HepG2 (cell line): ENCODE results near the gene CAPS. TPM values are rescaled to one million over a fixed set of nuclear protein-coding genes. Genes with fewer than 3 reads are reported as not detected.

ENCODE experiments used
- ASH2L ChIP-seq: fragments of 300-600, 200-600 bp; sonication (generic); IDR thresholded peaks from 2 replicates; pipeline ENCODE4 v1.7.0; 2017; ENCODE audit warnings: low read depth, mild to moderate bottlenecking, moderate library complexity, mixed read lengths, low read length; ENCODE audit not compliant: insufficient read length
- ATF7-NPFF ChIP-seq: sonication (generic); formaldehyde crosslinking; IDR thresholded peaks from 2 replicates; pipeline ENCODE4 v1.8.1; 2023; ENCODE audit warnings: mild to moderate bottlenecking, low read depth, missing genetic modification reagents, moderate library complexity
- EEA1 ChIP-seq: sonication (generic); formaldehyde crosslinking; IDR thresholded peaks from 2 replicates; pipeline ENCODE4 v1.5.1; 2020; ENCODE audit warnings: mild to moderate bottlenecking, missing genetic modification reagents, borderline replicate concordance
- FOXA1 ChIP-seq, 2 experiments: fragments of 450-650 bp in 1 of 2; sonication (generic) in 1 of 2; formaldehyde crosslinking in 1 of 2; IDR thresholded peaks; 2 replicates each; pipeline versions ENCODE4 v1.4.0 to v1.6.1; 2016 to 2020; ENCODE audit warnings: missing genetic modification reagents in 1 of 2
- FOXK2 ChIP-seq: fragments of 450-650 bp; IDR thresholded peaks from 2 replicates; pipeline ENCODE4 v1.6.1; 2016
- GZF1 ChIP-seq: sonication (generic); formaldehyde crosslinking; IDR thresholded peaks from 2 replicates; pipeline ENCODE4 v1.5.1; 2020; ENCODE audit warnings: mild to moderate bottlenecking, missing genetic modification reagents
- IKZF4 ChIP-seq: sonication (generic); formaldehyde crosslinking; IDR thresholded peaks from 2 replicates; pipeline ENCODE4 v1.5.1; 2020; ENCODE audit warnings: borderline replicate concordance, mild to moderate bottlenecking, low read depth, missing genetic modification reagents; ENCODE audit errors: not compliant biosample characterization
- KLF6 ChIP-seq: IDR thresholded peaks from 2 replicates; pipeline ENCODE4 v1.8.0; 2016; ENCODE audit warnings: missing biosample characterization, missing genetic modification reagents
- MEIS1 ChIP-seq: sonication (generic); formaldehyde crosslinking; IDR thresholded peaks from 2 replicates; pipeline ENCODE4 v1.9.0; 2021; ENCODE audit warnings: mild to moderate bottlenecking, missing genetic modification reagents, moderate library complexity, borderline replicate concordance
- NFIC ChIP-seq: IDR thresholded peaks from 2 replicates; pipeline ENCODE4 v1.6.1; 2012; ENCODE audit warnings: mild to moderate bottlenecking, low read length, inconsistent platforms
- NFYC ChIP-seq: IDR thresholded peaks from 2 replicates; pipeline ENCODE4 v1.6.1; 2016; ENCODE audit warnings: missing genetic modification reagents, missing compliant biosample characterization
- NR3C1 ChIP-seq: sonication (generic); formaldehyde crosslinking; IDR thresholded peaks from 2 replicates; pipeline ENCODE4 v1.4.0; 2020; ENCODE audit warnings: missing genetic modification reagents
- PHF21A ChIP-seq: sonication (generic); formaldehyde crosslinking; IDR thresholded peaks from 2 replicates; pipeline ENCODE4 v1.5.0; 2020; ENCODE audit warnings: mild to moderate bottlenecking, missing genetic modification reagents
- RBFOX2 ChIP-seq: fragments of 200-400 bp; formaldehyde crosslinking; IDR thresholded peaks from 2 replicates; pipeline ENCODE4 v1.6.1; 2017; ENCODE audit warnings: low read depth, mild to moderate bottlenecking, low read length
- SAP130 ChIP-seq: IDR thresholded peaks from 2 replicates; pipeline ENCODE4 v1.6.1; 2016; ENCODE audit warnings: low read depth
- SNRNP70 ChIP-seq: fragments of 200-400 bp; formaldehyde crosslinking; IDR thresholded peaks from 2 replicates; pipeline ENCODE4 v1.6.1; 2017; ENCODE audit warnings: mild to moderate bottlenecking, low read depth, low read length, moderate library complexity
- SPEN ChIP-seq: sonication (generic); formaldehyde crosslinking; IDR thresholded peaks from 2 replicates; pipeline ENCODE4 v1.5.1; 2020; ENCODE audit warnings: low read depth, mild to moderate bottlenecking, missing genetic modification reagents
- TP53 ChIP-seq: sonication (generic); formaldehyde crosslinking; conservative IDR thresholded peaks from 2 replicates; pipeline ENCODE4 v1.4.0; 2020; ENCODE audit warnings: missing genetic modification reagents
- ZBTB38 ChIP-seq: sonication (generic); formaldehyde crosslinking; IDR thresholded peaks from 2 replicates; pipeline ENCODE4 v1.5.1; 2020; ENCODE audit warnings: mild to moderate bottlenecking, missing genetic modification reagents
- ZIK1 ChIP-seq: sonication (generic); formaldehyde crosslinking; IDR thresholded peaks from 2 replicates; pipeline ENCODE4 v1.5.0; 2020; ENCODE audit warnings: mild to moderate bottlenecking, low read depth, missing genetic modification reagents, borderline replicate concordance
- ZNF446 ChIP-seq: sonication (generic); formaldehyde crosslinking; IDR thresholded peaks from 2 replicates; pipeline ENCODE4 v1.5.0; 2020; ENCODE audit warnings: mild to moderate bottlenecking, missing genetic modification reagents
- ZNF501 ChIP-seq: sonication (generic); formaldehyde crosslinking; IDR thresholded peaks from 2 replicates; pipeline ENCODE4 v1.5.1; 2020; ENCODE audit warnings: mild to moderate bottlenecking, moderate library complexity, missing genetic modification reagents
- ZNF674 ChIP-seq: sonication (generic); formaldehyde crosslinking; IDR thresholded peaks from 2 replicates; pipeline ENCODE4 v1.5.0; 2020; ENCODE audit warnings: low read depth, mild to moderate bottlenecking, missing genetic modification reagents
- ZNF724P ChIP-seq: sonication (generic); formaldehyde crosslinking; IDR thresholded peaks from 2 replicates; pipeline ENCODE4 v1.8.0; 2022; ENCODE audit warnings: missing genetic modification reagents, borderline replicate concordance
- ZSCAN30 ChIP-seq: sonication (generic); formaldehyde crosslinking; IDR thresholded peaks from 2 replicates; pipeline ENCODE4 v1.5.0; 2020; ENCODE audit warnings: mild to moderate bottlenecking, missing genetic modification reagents
- polyA plus RNA-seq, 8 experiments: library from polyadenylated mRNA; depleted of rRNA in 3 of 8; stranded (reverse) in 7 of 8; unstranded in 1 of 8; fragments of >200 nt; fragmentation: Illumina TruSeq in 4 of 8; extraction: Trizol in 4 of 8; gene quantifications; 2 replicates each; pipeline versions ENCODE4 v1.2.1 to v1.2.3, GENCODE V29; 2011 to 2016; ENCODE audit warnings: low read depth in 4 of 8, missing spikeins in 1 of 8, mixed read lengths in 1 of 8; ENCODE audit not compliant: insufficient read depth in 1 of 8
- total RNA-seq, 5 experiments: library from RNA; depleted of rRNA; stranded (reverse); fragments of >200 nt; fragmentation: Illumina TruSeq; extraction: Trizol; gene quantifications; 2 replicates each; pipeline ENCODE4 v1.2.3, GENCODE V29; 2016; ENCODE audit warnings: low read depth in 1 of 5
- TF ChIP-seq, protein P1 (sequence below): sonication (generic); formaldehyde crosslinking; IDR thresholded peaks from 2 replicates; pipeline ENCODE4; 2020; ENCODE audit warnings: missing genetic modification reagents, mild to moderate bottlenecking, borderline replicate concordance
- TF ChIP-seq, protein P2 (sequence below): sonication (generic); formaldehyde crosslinking; IDR thresholded peaks from 2 replicates; pipeline ENCODE4 v1.9.0; 2021; ENCODE audit warnings: missing genetic modification reagents, mild to moderate bottlenecking, borderline replicate concordance

Gene CAPS
- total and polyA plus RNA-seq, 2 of the 13 experiments (the other 11 are each of a cell fraction or from before 2014, with no cell fraction given): 3.1 TPM

DNA sequence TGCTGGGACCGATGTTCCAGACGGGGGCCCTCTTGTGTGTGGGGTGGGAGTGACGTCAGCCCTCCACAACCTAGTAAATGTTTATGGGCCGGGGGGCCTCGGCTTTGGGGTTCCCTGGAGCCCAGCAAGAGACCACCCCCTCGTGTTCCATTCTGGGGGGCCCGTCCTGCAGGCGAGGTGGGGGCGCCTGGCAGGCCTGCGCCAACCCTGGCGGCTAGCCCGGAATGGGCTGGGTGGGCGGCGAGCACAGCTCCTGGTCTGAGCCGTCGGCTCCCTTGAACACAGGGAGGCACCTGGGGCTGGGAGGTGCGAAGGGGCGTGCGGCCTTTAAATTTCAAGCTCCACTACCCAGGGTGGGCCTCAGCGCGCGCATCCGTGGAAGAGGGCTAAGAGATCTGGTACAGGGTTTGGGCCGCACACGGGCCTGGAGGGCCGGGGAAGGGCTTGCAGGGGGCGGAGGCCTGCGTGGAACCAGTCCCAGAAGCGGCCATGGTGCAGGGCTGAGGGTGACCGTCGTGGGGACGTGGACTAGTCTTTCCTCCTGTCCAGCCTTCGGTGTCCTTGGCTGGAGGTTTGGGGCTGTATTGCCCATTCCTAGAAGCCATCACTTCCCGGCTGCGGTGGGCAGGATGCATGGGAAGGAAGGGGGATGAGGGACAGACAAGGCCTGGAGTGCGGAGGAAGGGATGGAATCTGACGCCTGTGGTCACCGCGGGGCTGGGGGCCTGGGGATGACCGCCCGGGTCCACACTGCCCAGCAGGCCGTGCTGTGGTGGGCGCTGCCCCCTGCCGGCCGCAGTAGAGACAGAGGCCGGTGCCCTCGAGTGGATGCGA lies 21.9 kb upstream of the CAPS start (continued):
- TF ChIP-seq IKZF4 (no peak), TP53 (CRISPR knock-in tag) (no peak), ZNF501 (CRISPR knock-in tag) (peak; percentile 50; the same call in 1 of the 2 replicates), PHF21A (no peak), ZNF674 (CRISPR knock-in tag) (no peak), ZNF446 (CRISPR knock-in tag) (no peak), MEIS1 (CRISPR knock-in tag) (0 out of 2 replicates have a peak, but pooled peaks have one; percentile 70), ZIK1 (CRISPR knock-in tag) (peak; percentile 32; the same call in 1 of the 2 replicates), SNRNP70 (no peak), NR3C1 (CRISPR knock-in tag) (no peak), ATF7-NPFF (CRISPR knock-in tag) (peak; percentile 55; the same call in 1 of the 2 replicates), GZF1 (CRISPR knock-in tag) (no peak), NFIC (no peak), RBFOX2 (0 out of 2 replicates have a peak, but pooled peaks have one; percentile 16), ZSCAN30 (CRISPR knock-in tag) (no peak), KLF6 (no peak), SAP130 (CRISPR knock-in tag) (peak; percentile 25; the same call in 1 of the 2 replicates), ZNF724P (CRISPR knock-in tag) (peak; percentile 75; the same call in 1 of the 2 replicates), NFYC (CRISPR knock-in tag) (no peak), EEA1 (CRISPR knock-in tag) (no peak; the same call in 1 of the 2 replicates), FOXK2 (no peak), ZBTB38 (CRISPR knock-in tag) (peak; percentile 80; the same call in 1 of the 2 replicates), ASH2L (no peak), FOXA1 (IDR thresholded peaks at IDR 0.05) (no peak), FOXA1 (CRISPR knock-in tag; IDR thresholded peaks at IDR 0.05) (no peak), SPEN (peak; percentile 42; the same call in 1 of the 2 replicates)
- TF ChIP-seq, protein P1, sequence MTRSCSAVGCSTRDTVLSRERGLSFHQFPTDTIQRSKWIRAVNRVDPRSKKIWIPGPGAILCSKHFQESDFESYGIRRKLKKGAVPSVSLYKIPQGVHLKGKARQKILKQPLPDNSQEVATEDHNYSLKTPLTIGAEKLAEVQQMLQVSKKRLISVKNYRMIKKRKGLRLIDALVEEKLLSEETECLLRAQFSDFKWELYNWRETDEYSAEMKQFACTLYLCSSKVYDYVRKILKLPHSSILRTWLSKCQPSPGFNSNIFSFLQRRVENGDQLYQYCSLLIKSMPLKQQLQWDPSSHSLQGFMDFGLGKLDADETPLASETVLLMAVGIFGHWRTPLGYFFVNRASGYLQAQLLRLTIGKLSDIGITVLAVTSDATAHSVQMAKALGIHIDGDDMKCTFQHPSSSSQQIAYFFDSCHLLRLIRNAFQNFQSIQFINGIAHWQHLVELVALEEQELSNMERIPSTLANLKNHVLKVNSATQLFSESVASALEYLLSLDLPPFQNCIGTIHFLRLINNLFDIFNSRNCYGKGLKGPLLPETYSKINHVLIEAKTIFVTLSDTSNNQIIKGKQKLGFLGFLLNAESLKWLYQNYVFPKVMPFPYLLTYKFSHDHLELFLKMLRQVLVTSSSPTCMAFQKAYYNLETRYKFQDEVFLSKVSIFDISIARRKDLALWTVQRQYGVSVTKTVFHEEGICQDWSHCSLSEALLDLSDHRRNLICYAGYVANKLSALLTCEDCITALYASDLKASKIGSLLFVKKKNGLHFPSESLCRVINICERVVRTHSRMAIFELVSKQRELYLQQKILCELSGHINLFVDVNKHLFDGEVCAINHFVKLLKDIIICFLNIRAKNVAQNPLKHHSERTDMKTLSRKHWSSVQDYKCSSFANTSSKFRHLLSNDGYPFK (CRISPR knock-in tag): no peak; the same call in 1 of the 2 replicates
- TF ChIP-seq, protein P2, sequence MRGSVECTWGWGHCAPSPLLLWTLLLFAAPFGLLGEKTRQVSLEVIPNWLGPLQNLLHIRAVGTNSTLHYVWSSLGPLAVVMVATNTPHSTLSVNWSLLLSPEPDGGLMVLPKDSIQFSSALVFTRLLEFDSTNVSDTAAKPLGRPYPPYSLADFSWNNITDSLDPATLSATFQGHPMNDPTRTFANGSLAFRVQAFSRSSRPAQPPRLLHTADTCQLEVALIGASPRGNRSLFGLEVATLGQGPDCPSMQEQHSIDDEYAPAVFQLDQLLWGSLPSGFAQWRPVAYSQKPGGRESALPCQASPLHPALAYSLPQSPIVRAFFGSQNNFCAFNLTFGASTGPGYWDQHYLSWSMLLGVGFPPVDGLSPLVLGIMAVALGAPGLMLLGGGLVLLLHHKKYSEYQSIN (CRISPR knock-in tag): no peak
